A673 (cell line): ENCODE results near the gene PSMA7.

ENCODE experiments used
- CTCF ChIP-seq: fragments of 300-800, 200-600 bp; sonication (generic); conservative IDR thresholded peaks from 2 replicates; pipeline ENCODE4 v1.5.1; 2017; ENCODE audit warnings: low read depth, mild to moderate bottlenecking, antibody characterized with exemption, low read length, moderate library complexity, mixed read lengths
- EZH2 ChIP-seq: fragments of 200-600 bp; sonication (generic); IDR thresholded peaks from 2 replicates; pipeline ENCODE4 v1.6.1; 2017; ENCODE audit warnings: borderline replicate concordance, low read depth, mild to moderate bottlenecking, mixed read lengths, antibody characterized with exemption, low read length; ENCODE audit not compliant: poor library complexity, severe bottlenecking

- TF ChIP-seq CTCF = no peak
- TF ChIP-seq EZH2 = no peak
These were observed 39.5 kb downstream of the PSMA7 start for GRCh38 chr20:62103508-62104233.
